K562 (cell line): Measurements from ENCODE around the gene ANKRD12. TPM values are rescaled to one million over a fixed set of nuclear protein-coding genes. Genes with fewer than 3 reads are reported as not detected.

ENCODE experiments used
- CBFB ChIP-seq: sonication (generic); formaldehyde crosslinking; IDR thresholded peaks from 2 replicates; pipeline ENCODE4 v1.4.0; 2020; ENCODE audit warnings: mild to moderate bottlenecking, missing genetic modification reagents
- CEBPZ ChIP-seq: fragments of 150-350 bp; IDR thresholded peaks from 2 replicates; pipeline ENCODE4 v1.6.1; 2014; ENCODE audit warnings: low read depth, mild to moderate bottlenecking, low read length, borderline replicate concordance
- E2F1 ChIP-seq: sonication (generic); formaldehyde crosslinking; IDR thresholded peaks from 2 replicates; pipeline ENCODE4 v1.8.1; 2023; ENCODE audit warnings: mild to moderate bottlenecking, missing genetic modification reagents, moderate library complexity
- ESRRB ChIP-seq: fragments of 250-450 bp; sonication (Bioruptor Pico); IDR thresholded peaks from 2 replicates; pipeline ENCODE4 v1.5.0; 2020; ENCODE audit warnings: mild to moderate bottlenecking, moderate library complexity, borderline replicate concordance
- IRF1 ChIP-seq: sonication (generic); formaldehyde crosslinking; IDR thresholded peaks from 2 replicates; pipeline ENCODE4 v1.8.0; 2022; ENCODE audit warnings: missing genetic modification reagents, mild to moderate bottlenecking, borderline replicate concordance
- KDM2B ChIP-seq: fragments of 250-450 bp; sonication (Bioruptor Pico); IDR thresholded peaks from 2 replicates; pipeline ENCODE4 v1.8.0; 2021; ENCODE audit warnings: mild to moderate bottlenecking, moderate library complexity
- MCM3 ChIP-seq: fragments of 450-650 bp; IDR thresholded peaks from 2 replicates; pipeline ENCODE4 v1.6.1; 2016
- MEF2A ChIP-seq: IDR thresholded peaks from 2 replicates; pipeline ENCODE4 v1.6.1; 2011; ENCODE audit warnings: low read depth, mild to moderate bottlenecking, low read length, moderate library complexity; ENCODE audit not compliant: control insufficient read depth
- PURB ChIP-seq: sonication (generic); formaldehyde crosslinking; IDR thresholded peaks from 2 replicates; pipeline ENCODE4 v1.9.0; 2021; ENCODE audit warnings: low read depth, mild to moderate bottlenecking, missing genetic modification reagents
- PYGO2 ChIP-seq: fragments of 450-650 bp; IDR thresholded peaks from 2 replicates; pipeline ENCODE4 v1.6.1; 2016; ENCODE audit warnings: mild to moderate bottlenecking, missing genetic modification characterization, moderate library complexity, missing compliant biosample characterization
- RUNX1 ChIP-seq: sonication (generic); IDR thresholded peaks from 2 replicates; pipeline ENCODE4 v1.6.1; 2016; ENCODE audit warnings: antibody characterized with exemption, low read depth
- SMAD1 ChIP-seq: fragments of 150-350 bp; IDR thresholded peaks from 2 replicates; pipeline ENCODE4 v1.6.1; 2014; ENCODE audit warnings: low read length, low read depth; ENCODE audit not compliant: partially characterized antibody
- SMAD2 ChIP-seq: fragments of 150-350 bp; IDR thresholded peaks from 2 replicates; pipeline ENCODE4 v1.6.1; 2014; ENCODE audit warnings: low read depth, mild to moderate bottlenecking, low read length
- SMAD4 ChIP-seq: fragments of 250-450 bp; sonication (Bioruptor Pico); conservative IDR thresholded peaks from 2 replicates; pipeline ENCODE4 v1.8.0; 2021; ENCODE audit warnings: inconsistent platforms, mild to moderate bottlenecking, moderate library complexity
- SOX6 ChIP-seq: fragments of 450-650 bp; IDR thresholded peaks from 2 replicates; pipeline ENCODE4 v1.6.1; 2014; ENCODE audit warnings: mild to moderate bottlenecking
- TAF9B ChIP-seq: fragments of 450-650 bp; IDR thresholded peaks from 2 replicates; pipeline ENCODE4 v1.6.1; 2018; ENCODE audit warnings: mild to moderate bottlenecking; ENCODE audit not compliant: partially characterized antibody
- TCF3 ChIP-seq: sonication (generic); formaldehyde crosslinking; IDR thresholded peaks from 2 replicates; pipeline ENCODE4 v1.4.0; 2020; ENCODE audit warnings: mild to moderate bottlenecking, missing genetic modification reagents
- ZBTB17 ChIP-seq: fragments of 450-650 bp; formaldehyde crosslinking; IDR thresholded peaks from 2 replicates; pipeline ENCODE4 v1.4.0; 2020; ENCODE audit warnings: mild to moderate bottlenecking
- ZNF134 ChIP-seq: fragments of 250-450 bp; sonication (Bioruptor Pico); conservative IDR thresholded peaks from 2 replicates; pipeline ENCODE4 v1.4.0; 2020
- ZNF140 ChIP-seq: fragments of 250-450 bp; sonication (Bioruptor Pico); IDR thresholded peaks from 2 replicates; pipeline ENCODE4 v1.8.0; 2021; ENCODE audit warnings: moderate library complexity, mild to moderate bottlenecking, inconsistent platforms
- ZNF253 ChIP-seq: fragments of 250-450 bp; sonication (Bioruptor Pico); conservative IDR thresholded peaks from 2 replicates; pipeline ENCODE4 v1.6.1; 2021; ENCODE audit warnings: mild to moderate bottlenecking
- ZNF354B ChIP-seq: fragments of 250-450 bp; sonication (Bioruptor Pico); IDR thresholded peaks from 2 replicates; pipeline ENCODE4 v1.4.0; 2020
- ZNF740 ChIP-seq, 3 experiments: fragments of 200-800 bp in 1 of 3; sonication (Bioruptor generic) in 1 of 3; sonication (generic) in 1 of 3; formaldehyde crosslinking in 1 of 3; IDR thresholded peaks; 2 replicates each; pipeline versions ENCODE4 v1.6.1 to v1.8.0; 2016 to 2022; ENCODE audit warnings: mild to moderate bottlenecking in 2 of 3, missing compliant biosample characterization in 2 of 3, missing genetic modification characterization in 2 of 3, missing genetic modification reagents in 1 of 3
- polyA plus RNA-seq, 8 experiments: library from polyadenylated mRNA; depleted of rRNA in 4 of 8; stranded (reverse) in 5 of 8; unstranded in 3 of 8; fragments of >200 nt; fragmentation: Nextera tagmentation in 2 of 8; fragmentation: Illumina TruSeq in 1 of 8; extraction: Ambion mirVana in 2 of 8; extraction: Trizol in 1 of 8; gene quantifications; 2 replicates each; pipeline versions ENCODE4 v1.2.1 to v1.2.3, GENCODE V29; 2011 to 2014; ENCODE audit warnings: inconsistent platforms in 1 of 8, missing spikeins in 1 of 8
- total RNA-seq, 7 experiments: library from RNA; depleted of rRNA in 6 of 7; stranded (reverse); fragments of >200 nt in 6 of 7; fragmentation: Illumina TruSeq in 2 of 7; extraction: Trizol in 2 of 7; gene quantifications; 2 replicates each; pipeline versions ENCODE4 v1.2.1 to v1.2.3, GENCODE V29; 2011 to 2021; ENCODE audit warnings: low replicate concordance in 1 of 7

ANKRD12 gene
- total and polyA plus RNA-seq, 9 of the 15 experiments (the other 6 are each of a cell fraction or from before 2014, with no cell fraction given), result 6.6 to 28.2 (median 16.0) TPM

- TF ChIP-seq MEF2A (no peak), E2F1 (CRISPR knock-in tag) (no peak), ZNF253 (CRISPR knock-in tag) (no peak), ZNF354B (CRISPR knock-in tag) (no peak), SMAD2 (no peak), ZBTB17 (CRISPR knock-in tag) (no peak), PYGO2 (tag) (no peak), TAF9B (no peak), SMAD4 (no peak), KDM2B (CRISPR knock-in tag) (no peak), RUNX1 (no peak), CBFB (CRISPR knock-in tag) (no peak), ZNF740 (CRISPR knock-in tag; IDR thresholded peaks at IDR 0.05) (no peak), ZNF740 (tag; IDR thresholded peaks at IDR 0.05) (no peak), ZNF140 (CRISPR knock-in tag) (no peak), SOX6 (no peak), PURB (no peak), TCF3 (CRISPR knock-in tag) (peak; percentile 34), ZNF134 (CRISPR knock-in tag) (no peak), ESRRB (CRISPR knock-in tag) (no peak), CEBPZ (no peak), MCM3 (no peak), IRF1 (CRISPR knock-in tag) (no peak), SMAD1 (no peak)
Observed at GRCh38 chr18:9094307-9095226, 42.0 kb upstream of the ANKRD12 start (continued).
